MM.1S (cell line): ENCODE measurements around the gene PYCR2.
"Not testable (repeated sequence)": the region's sequence is repeated elsewhere in the genome, so short reads cannot be mapped to it uniquely, and the experiment has no call there.

ENCODE experiments used
- DNase-seq: peaks from one replicate; pipeline ENCODE4 v3.0.0-alpha.2; 2015
- H2AFZ ChIP-seq: fragments of 300-600 bp; sonication (generic); 2 replicates; pipeline ENCODE4 v1.6.0; 2016; ENCODE audit warnings: antibody characterized with exemption, low read length
- H3F3A ChIP-seq: fragments of 300-600 bp; sonication (generic); 2 replicates; pipeline ENCODE4 v1.6.1; 2016; ENCODE audit warnings: mild to moderate bottlenecking, antibody characterized with exemption, low read length, moderate library complexity, mixed read lengths; ENCODE audit not compliant: insufficient read depth
- H3K27ac ChIP-seq: fragments of 300-600 bp; sonication (generic); 2 replicates; pipeline ENCODE4 v1.5.1; 2016; ENCODE audit warnings: mild to moderate bottlenecking, low read length
- H3K27me3 ChIP-seq: fragments of 300-600 bp; sonication (generic); replicated peaks from 2 replicates; pipeline ENCODE4 v1.6.0; 2016; ENCODE audit warnings: low read length; ENCODE audit not compliant: insufficient read depth
- H3K36me3 ChIP-seq: fragments of 300-600 bp; sonication (generic); replicated peaks from 2 replicates; pipeline ENCODE4 v1.6.1; 2016; ENCODE audit warnings: mild to moderate bottlenecking, low read length, mixed read lengths; ENCODE audit not compliant: insufficient read depth
- H3K4me1 ChIP-seq: fragments of 300-600 bp; sonication (generic); 2 replicates; pipeline ENCODE4 v1.6.1; 2016; ENCODE audit warnings: low read length, mixed read lengths
- H3K4me2 ChIP-seq: fragments of 300-600 bp; sonication (generic); 2 replicates; pipeline ENCODE4 v1.6.0; 2016; ENCODE audit warnings: low read depth, low read length
- H3K4me3 ChIP-seq: fragments of 300-600 bp; sonication (generic); 2 replicates; pipeline ENCODE4 v1.5.1; 2016; ENCODE audit warnings: low read length, mixed read lengths
- H3K79me2 ChIP-seq: fragments of 300-600 bp; sonication (generic); 2 replicates; pipeline ENCODE4 v1.6.1; 2016; ENCODE audit warnings: mixed run types, low read length, mixed read lengths
- H3K9ac ChIP-seq: fragments of 300-600 bp; sonication (generic); 2 replicates; pipeline ENCODE4 v1.6.1; 2016; ENCODE audit warnings: low read length, mixed read lengths
- H3K9me2 ChIP-seq: fragments of 300-600 bp; sonication (generic); replicated peaks from 2 replicates; pipeline ENCODE4 v1.6.1; 2016; ENCODE audit warnings: mild to moderate bottlenecking, low read length, mixed read lengths; ENCODE audit not compliant: insufficient read depth
- H3K9me3 ChIP-seq: fragments of 300-600 bp; sonication (generic); replicated peaks from 2 replicates; pipeline ENCODE4 v1.6.1; 2016; ENCODE audit warnings: mild to moderate bottlenecking, low read length, mixed read lengths; ENCODE audit not compliant: insufficient read depth
- H4K20me1 ChIP-seq: fragments of 300-600 bp; sonication (generic); 2 replicates; pipeline ENCODE4 v1.6.1; 2016; ENCODE audit warnings: mild to moderate bottlenecking, low read length, moderate library complexity, mixed read lengths; ENCODE audit not compliant: insufficient read depth
- CTCF ChIP-seq: fragments of 300-600 bp; sonication (generic); IDR thresholded peaks from 2 replicates; pipeline ENCODE4 v1.5.1; 2016; ENCODE audit warnings: antibody characterized with exemption, low read length, mixed read lengths
- EZH2 ChIP-seq: fragments of 300-600 bp; sonication (generic); optimal IDR thresholded peaks from 2 replicates; pipeline ENCODE3; 2017; ENCODE audit warnings: low read depth, mild to moderate bottlenecking, antibody characterized with exemption, low read length, mixed read lengths
- EZH2phosphoT487 ChIP-seq: fragments of 300-600 bp; sonication (generic); IDR thresholded peaks from 2 replicates; pipeline ENCODE4 v1.6.1; 2018; ENCODE audit warnings: antibody characterized with exemption, low read length

The PYCR2 gene

GRCh38 chr1:225888289-225888897, 35.7 kb downstream of the PYCR2 start:
- H3K36me3 ChIP-seq, result no peaks in the 10 kb centered on the region
- H3K4me1 ChIP-seq, result no peaks in the 10 kb centered on the region
- no peak overlapping the region for H3K9ac ChIP-seq
- H3K79me2 ChIP-seq, result peaks cover 4% of the 10 kb centered on the region; the same call in 1 of the 2 replicates
- no peaks in the 10 kb centered on the region for H3K9me3 ChIP-seq
- TF ChIP-seq CTCF, result no peak
- no peak for TF ChIP-seq EZH2
- no peak for TF ChIP-seq EZH2phosphoT487
- H3K27me3 ChIP-seq, result no peaks in the 10 kb centered on the region
- no peak overlapping the region for H2AFZ ChIP-seq
- H3K9me2 ChIP-seq, result no peaks in the 10 kb centered on the region
- DNase-seq, result no peak
- no peak overlapping the region for H3K4me2 ChIP-seq
- no peak overlapping the region for H3K27ac ChIP-seq
- no peaks in the 10 kb centered on the region for H4K20me1 ChIP-seq
- H3F3A ChIP-seq, result no peaks in the 10 kb centered on the region; the same call in 1 of the 2 replicates
- H3K4me3 ChIP-seq, result no peak overlapping the region

GRCh38 chr1:225887554-225888288, 36.3 kb downstream of the PYCR2 start:
- H3K4me1 ChIP-seq, H3K9me3 ChIP-seq, H2AFZ ChIP-seq, H3K27me3 ChIP-seq, H3F3A ChIP-seq, H3K4me2 ChIP-seq, H3K27ac ChIP-seq, H4K20me1 ChIP-seq, H3K4me3 ChIP-seq, H3K36me3 ChIP-seq, H3K9ac ChIP-seq, H3K9me2 ChIP-seq, DNase-seq: not testable (repeated sequence)
- peaks cover 10% of the 10 kb centered on the region for H3K79me2 ChIP-seq

GRCh38 chr1:225887030-225887314, 37.1 kb downstream of the PYCR2 start:
- no peak overlapping the region for H3K27ac ChIP-seq
- peaks cover 13% of the 10 kb centered on the region for H3F3A ChIP-seq
- no peaks in the 10 kb centered on the region for H3K9me3 ChIP-seq
- H3K9me2 ChIP-seq, result no peaks in the 10 kb centered on the region
- H3K4me3 ChIP-seq, result no peak overlapping the region
- DNase-seq, result no peak
- no peak overlapping the region for H2AFZ ChIP-seq
- H3K36me3 ChIP-seq, result no peaks in the 10 kb centered on the region
- H3K79me2 ChIP-seq, result peaks cover 18% of the 10 kb centered on the region
- no peak overlapping the region for H3K9ac ChIP-seq
- no peaks in the 10 kb centered on the region for H3K27me3 ChIP-seq
- H4K20me1 ChIP-seq, result no peaks in the 10 kb centered on the region
- no peaks in the 10 kb centered on the region for H3K4me1 ChIP-seq
- no peak overlapping the region for H3K4me2 ChIP-seq
- TF ChIP-seq EZH2, result no peak
- no peak for TF ChIP-seq EZH2phosphoT487
- TF ChIP-seq CTCF, result no peak
